A172 (cell line): ENCODE data around the gene RCOR1. TPM values are rescaled to one million over a fixed set of nuclear protein-coding genes. Genes with fewer than 3 reads are reported as not detected.
"Not testable (repeated sequence)": the region's sequence is repeated elsewhere in the genome, so short reads cannot be mapped to it uniquely, and the experiment has no call there.

Source experiments
- DNase-seq: peaks from one replicate; pipeline ENCODE4 v3.0.0-alpha.2; 2015; ENCODE audit warnings: low spot score
- total RNA-seq: library from RNA; depleted of rRNA; stranded (reverse); fragments of >200 nt; shearing (Covaris generic); gene quantifications from 2 replicates; pipeline ENCODE4 v1.2.3, GENCODE V29; 2014

Gene RCOR1
- total RNA-seq, 1 experiment from 2014 or later = 11.1 TPM

DNA sequence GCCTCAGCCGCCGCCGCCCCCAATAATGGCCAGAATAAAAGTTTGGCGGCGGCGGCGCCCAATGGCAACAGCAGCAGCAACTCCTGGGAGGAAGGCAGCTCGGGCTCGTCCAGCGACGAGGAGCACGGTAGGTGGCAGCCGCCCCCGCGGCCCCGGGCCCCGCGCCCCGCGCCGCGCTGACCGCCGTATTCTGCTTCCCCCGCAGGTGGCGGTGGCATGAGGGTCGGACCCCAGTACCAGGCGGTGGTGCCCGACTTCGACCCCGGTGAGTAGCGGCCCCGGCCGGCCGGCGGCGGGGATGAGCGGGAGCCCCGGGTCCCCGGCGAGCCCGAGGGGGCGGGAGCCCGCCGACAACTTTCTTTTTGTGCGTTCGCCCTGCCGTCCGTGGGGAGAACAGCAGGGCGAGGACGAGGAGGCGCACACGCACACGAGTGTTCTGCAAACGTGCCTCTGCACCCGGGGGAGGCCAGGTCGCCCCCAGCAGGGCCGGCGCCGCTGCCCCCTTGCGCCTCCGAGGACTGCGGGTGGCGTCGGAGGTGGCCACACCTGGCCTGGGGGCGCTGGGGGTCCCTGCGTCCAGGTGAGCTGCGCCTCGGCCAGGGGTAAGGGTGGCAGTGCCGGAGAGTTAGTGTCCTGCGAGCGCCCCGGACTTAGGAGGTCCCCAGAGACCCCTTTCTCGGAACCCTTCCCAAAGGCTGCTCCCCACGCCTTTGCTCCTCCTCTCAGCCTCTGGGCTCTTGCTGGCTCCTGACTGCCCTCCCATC, 794 bp downstream of the RCOR1 start:
- no peak for DNase-seq

DNA sequence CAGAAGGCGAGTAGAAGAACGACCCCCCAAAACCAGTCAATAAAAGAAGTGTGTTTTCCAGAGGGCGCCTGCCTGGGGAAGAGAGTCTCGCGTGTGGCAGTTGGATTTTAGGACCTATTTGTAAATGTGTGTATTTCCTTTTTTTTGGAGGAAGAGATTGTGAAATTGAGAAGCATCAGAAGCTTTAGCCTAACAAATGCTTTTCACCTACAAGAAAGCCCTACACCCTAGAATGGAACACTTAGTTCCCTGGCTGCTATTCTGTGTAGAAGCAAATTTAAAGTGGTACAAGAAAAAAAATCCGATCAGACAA, 1.3 kb downstream of the RCOR1 start:
- DNase-seq = no peak

DNA sequence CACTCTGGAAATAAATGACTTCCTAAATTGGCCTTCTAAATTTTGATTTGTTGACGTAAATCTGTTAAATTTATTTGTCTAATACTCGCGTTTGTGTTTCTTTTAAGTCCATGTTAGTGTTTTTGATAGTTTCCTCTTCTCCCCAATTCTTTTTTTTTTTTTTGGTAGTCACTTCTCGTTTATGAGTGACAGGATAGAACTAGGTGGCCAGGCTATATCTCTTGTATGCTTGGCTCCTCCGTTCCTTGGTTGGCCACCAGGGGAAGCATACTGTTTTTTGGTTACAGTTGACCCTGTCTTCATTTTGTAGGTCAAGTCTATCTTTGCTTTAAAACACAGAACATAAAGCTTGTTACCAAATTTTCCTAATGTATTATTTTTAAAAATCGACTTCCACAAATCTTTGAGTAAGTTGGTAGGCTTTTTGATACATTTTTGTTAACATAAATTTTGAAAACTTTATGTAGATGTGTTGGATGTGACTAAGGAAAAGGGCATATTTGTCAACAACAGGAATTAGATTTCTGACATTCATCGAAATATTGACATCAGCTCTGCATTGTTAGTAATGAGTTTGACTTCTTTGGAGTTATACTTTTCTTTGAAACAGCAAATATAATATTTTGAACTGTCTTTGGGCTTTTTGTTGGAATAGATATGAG, 2.2 kb downstream of the RCOR1 start:
- DNase-seq = peak; percentile 31

DNA sequence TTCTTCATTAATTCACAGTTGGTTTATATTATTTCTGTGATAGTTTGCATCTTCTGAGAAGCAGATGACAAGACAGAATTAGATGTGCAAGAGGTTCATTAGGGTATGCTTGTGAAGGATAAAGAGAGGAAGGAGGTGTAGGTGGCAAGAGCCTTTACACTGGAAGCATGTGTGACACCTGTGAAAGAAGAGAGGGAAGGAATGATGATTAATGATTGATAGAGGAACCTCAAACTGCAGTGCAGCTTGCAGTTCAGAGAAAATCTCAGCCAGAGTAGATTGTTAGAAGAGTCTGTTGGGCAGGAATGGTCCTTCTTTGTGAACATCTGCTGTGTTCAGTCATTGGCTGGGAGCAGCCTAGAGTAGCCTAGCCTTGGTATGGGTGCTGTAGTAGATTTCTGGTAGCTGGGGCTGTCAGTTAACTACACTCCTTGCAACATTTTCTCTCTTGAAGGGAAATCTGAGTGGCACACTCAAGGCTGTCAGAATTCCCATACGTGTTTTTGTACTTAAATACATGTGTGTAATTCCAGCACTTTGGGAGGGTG, 9.0 kb downstream of the RCOR1 start:
- DNase-seq = no peak

DNA sequence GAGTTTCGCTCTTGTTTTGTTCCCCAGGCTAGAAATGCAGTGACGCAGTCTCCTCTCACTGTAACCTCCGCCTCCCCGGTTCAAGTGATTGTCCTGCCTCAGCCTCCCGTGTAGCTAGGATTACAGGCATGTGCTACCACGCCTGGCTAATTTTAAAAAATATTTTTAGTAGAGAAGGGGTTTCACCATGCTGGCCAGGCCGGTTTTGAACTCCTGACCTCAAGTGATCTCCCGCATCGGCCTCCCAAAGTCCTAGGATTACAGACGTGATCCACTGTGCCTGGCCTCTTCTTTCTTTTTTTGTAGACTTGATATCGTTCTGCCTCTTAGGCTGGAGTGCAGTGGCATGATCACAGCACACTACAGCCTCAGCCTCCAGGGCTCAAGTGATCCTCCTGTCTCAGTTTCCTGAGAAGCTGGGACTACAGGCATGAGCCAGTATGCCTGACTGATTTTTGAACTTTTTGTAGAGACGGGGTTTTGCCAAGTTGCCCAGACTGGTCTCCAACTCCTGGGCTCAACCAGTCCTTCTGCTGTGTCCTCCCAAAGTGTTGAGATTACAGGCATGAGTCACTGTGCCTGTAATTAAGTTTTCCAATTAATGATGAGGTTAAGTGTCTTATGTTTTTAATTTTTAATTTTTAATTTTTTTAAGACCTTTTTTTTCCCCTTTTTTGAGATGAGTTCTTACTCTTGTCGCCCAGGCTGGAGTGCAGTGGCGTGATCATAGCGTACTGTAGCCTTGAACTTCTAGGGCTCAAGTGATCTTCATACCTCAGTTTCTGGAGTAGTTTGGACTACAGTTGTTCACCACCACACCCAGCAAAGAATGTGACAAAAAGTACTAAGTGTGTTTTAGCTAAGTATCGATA, 10.2 kb downstream of the RCOR1 start:
- DNase-seq = no peak

DNA sequence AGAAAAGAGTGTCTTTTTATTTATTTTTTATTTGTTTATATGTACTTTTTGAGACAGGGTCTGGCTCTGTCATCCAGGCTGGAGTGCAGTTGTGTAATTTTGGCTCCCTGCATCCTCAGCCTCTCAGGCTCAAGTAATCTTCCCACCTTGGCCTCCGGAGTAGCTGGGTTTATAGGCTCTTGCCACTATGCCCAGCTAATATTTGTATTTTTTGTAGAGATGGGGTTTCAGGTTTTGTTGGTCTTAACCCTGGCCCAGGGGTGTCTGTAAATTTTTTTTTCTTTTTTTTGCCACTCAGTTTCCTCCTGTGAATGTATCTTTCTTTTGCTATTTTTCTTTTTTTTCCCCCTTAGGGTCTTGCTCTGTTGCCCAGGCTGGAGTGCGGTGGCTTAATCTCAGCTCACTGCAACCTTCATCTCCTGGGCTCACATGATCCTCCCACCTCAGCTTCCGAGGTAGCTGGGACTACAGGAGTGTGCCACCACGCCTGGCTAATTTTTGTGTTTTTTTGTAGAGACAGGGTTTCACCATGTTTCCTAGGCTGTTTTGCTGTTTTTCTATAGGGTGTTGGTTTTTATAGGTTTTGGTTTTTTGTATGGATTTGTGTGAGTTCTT, 11.0 kb downstream of the RCOR1 start:
- no peak for DNase-seq

DNA sequence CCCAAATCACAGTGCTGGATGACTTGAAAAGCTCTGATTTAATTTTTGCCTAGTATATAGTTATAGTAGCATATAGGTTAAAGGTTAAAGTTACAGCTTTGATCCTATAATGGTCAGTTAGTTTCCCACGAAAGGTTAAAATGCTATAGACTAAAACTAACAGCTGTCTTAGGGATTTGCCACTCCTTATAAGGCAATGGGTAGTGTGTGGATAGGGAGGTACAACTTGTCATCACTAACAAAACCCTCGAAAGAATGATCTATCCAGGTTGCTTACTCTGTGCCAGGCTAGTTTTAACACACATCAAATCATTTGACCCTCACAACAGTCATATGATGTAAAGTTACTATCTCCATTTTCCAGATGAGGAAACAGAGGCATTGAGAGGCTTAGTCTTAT, 11.7 kb downstream of the RCOR1 start:
- DNase-seq = no peak

DNA sequence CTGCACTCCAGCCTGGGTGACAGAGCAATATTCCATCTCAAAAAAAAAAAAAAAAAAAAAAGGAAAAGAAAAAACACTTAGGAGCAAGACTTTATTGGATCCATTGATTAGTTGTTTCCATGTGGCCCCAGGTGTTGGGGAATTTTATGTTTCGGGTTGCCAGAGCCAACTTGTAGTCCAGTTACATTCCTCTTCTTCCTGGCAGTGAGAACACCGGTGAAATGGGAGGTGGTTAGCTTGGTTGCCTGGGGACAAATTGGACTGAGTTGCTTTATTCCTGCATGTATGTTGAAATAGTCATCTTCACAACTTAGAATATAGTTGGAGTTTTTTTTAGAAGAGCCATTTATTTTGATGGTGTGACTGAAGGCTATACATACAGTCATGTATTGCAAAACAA, 12.6 kb downstream of the RCOR1 start:
- no peak for DNase-seq

DNA sequence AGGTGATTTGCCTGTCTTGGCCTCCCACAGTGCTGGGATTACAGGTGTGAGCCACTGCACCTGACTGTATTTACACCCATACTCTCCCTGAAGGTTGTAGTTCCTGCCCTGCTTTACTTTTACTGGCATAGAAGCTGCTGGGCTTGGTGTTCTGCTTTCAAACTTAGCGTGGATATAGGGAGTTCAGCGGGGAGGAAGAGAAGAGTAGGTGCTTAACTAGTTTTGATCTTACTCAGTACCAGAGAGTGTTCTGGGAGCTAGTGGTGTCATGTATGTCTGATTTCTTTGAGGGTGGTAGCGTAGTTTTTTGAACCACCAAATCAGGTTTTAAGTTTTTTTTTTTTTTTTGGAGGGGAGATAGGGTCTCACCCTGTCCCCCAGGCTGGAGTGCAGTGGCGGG, 13.8 kb downstream of the RCOR1 start:
- no peak for DNase-seq

DNA sequence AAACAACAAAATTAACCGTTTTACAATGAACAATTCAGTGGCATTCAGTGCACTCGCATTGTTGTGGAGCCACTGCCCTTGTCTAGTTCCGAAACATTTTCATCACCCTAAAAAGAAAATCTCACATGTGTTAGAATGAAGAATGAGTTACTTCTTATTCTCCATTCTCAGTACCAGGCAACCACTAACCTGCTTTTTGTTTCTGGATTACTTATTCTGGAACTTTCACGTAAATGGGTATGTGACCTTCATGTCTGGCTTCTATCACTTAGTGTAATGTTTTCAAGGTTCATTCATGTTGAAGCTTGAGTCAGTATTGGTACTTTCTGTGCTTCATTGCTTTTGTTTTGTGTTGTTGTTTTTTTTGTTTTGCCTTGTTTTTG, 15.6 kb downstream of the RCOR1 start:
- DNase-seq = no peak

DNA sequence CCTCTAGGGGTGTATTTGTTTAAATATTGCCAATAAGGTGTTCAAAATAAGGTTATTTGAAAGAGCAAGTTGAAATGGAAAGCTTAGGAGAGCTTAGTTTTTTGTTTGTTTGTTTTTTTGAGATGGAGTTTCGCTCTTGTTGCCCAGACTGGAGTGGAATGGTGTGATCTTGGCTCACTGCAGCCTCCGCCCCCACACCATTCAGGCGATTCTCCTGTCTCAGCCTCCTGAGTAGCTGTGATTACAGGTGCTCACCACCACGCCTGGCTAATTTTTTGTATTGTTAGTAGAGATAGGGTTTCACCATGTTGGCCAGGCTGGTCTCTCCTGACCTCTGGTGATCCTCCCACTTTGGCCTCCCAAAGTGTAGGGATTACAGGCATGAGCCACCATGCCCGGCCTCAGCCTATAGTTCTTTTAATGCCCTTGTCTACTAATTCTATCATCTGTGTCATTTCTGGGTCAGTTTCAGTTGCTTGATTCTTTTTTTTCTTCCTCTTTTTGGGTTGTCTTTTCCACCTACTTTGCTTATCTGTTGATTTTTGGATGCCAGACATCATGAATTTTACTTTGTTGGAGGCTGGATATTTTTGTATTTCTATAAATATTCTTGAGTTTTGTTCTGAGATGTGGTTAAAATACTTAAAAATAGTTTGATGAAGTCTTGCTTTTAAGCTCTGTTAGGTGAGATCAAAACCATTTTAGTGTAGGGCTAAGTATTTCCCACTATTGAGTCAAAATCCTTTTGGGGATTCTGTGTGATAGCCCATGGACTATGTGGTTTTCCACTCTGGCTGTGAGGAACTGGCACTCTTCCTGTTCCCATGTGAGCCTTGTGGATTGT, 18.7 kb downstream of the RCOR1 start:
- DNase-seq = no peak

DNA sequence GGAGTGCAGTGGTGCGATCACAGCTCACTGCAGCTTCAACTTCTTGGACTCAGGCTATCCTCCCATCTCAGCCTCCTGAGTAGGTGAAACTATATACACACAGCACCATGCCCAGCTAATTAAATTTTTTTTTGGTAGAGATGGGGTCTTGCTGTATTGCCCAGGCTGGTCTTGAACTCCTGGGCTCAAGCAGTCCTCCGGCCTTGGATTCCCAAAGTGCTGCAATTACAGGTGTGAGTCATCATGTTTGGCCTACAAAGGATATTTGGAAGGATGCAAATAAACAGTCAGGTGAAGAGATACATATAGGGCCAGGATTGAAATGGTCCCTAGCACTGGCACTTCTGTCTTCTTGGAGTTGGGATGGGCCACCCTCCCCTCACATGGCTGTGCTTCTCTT, 23.9 kb downstream of the RCOR1 start:
- DNase-seq = no peak

DNA sequence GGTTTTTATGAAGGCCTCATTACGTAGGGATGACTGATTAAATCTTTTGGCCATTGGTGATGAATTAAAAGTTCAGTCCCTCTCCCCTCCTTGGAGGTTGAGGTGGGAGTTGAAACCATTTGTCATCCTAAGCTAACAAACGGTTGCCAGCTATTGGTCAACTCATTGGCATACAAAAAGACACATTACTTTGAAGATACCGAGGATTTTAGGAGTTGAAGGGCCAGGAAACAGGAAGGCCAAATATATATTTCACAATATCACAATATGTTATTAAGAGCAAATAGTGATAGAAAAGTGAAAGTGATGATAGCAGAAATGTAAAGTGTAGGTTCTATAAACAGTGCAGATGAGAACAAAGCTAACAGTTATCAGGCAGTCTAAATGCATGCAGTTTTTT, 24.4 kb downstream of the RCOR1 start:
- DNase-seq = no peak

DNA sequence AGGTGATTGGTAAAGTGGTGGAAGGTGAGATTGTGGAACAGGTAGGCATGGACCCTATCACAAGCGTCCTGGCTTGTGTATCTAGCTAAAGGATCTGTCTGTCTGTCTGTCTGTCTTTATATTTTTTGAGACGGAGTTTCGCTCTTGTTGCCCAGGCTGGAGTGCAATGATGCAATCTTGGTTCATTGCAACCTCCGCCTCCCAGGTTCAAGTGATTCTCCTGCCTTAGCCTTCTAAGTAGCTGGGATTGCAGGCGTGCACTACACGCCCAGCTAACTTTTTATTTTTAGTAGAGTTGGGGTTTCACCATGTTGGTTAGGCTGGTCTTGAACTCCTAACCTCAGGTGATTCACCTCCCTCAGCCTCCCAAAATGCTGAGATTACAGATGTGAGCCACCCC, 26.6 kb downstream of the RCOR1 start:
- not testable (repeated sequence) for DNase-seq

DNA sequence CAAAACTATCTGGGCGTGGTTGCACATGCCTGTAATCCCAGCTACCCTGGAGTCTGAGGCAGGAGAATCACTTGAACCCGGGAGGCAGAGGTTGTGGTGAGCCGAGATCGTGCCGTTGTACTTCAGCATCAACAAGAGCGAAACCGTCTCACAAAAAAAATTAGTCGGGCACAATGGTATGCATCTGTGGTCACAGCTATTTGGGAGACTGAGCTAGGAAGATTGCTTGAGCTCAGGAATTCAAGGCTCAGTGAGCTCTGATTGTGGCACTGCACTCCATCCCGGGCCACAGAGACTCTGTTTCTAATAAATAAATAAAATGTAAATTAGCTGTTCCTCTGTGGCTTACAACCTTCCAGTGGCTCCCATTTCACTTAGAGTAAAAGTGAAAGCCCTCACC, 28.0 kb downstream of the RCOR1 start:
- DNase-seq = no peak

DNA sequence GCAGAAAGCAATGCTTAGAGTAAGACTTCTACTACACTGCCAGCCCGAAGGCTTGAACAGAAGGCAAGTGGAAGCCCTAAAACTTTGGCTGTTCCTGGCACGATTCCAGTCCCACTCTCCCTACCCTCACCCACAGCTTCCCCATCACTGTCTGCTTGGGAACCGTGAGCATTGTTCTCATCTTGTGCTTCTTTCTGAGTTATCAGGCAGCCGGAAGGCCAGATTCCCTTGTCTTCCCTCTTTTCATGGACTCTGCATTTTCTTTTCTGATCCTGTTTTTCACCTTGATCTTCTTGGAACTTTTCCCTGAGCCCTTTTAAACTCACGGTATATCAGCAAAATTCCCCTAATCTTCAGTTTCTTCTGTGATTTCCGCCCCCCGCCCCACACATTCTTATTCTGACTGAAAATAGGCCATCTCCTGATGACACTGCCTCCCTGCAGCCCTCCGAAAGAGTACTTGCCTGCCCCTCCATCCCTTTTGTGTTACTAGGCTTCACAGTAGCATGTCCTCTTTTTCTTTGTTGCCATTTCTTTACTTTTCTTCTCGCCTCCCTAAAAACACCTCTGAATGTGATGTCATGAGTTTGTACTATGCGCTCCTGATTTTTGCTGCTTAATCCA, 29.9 kb downstream of the RCOR1 start:
- DNase-seq = no peak

DNA sequence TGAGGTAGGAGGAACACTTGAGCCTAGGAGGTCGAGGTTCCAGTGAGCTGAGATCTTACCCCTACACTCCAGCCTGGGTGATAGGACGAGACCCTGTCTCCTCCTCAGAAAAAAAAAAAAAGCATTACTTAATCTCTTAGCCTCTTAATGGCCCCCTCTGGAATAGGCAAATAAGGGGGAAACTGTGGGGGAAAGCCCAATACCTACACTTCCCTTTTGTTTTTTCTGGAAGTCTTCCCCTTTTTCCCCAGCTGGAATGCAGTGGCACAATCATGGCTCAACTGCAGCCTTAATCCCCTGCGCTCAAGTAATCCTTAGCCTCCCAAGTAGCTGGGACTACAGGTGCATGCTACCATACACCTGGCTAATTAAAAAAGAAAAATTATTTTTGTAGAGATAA, 32.2 kb downstream of the RCOR1 start:
- DNase-seq = no peak

DNA sequence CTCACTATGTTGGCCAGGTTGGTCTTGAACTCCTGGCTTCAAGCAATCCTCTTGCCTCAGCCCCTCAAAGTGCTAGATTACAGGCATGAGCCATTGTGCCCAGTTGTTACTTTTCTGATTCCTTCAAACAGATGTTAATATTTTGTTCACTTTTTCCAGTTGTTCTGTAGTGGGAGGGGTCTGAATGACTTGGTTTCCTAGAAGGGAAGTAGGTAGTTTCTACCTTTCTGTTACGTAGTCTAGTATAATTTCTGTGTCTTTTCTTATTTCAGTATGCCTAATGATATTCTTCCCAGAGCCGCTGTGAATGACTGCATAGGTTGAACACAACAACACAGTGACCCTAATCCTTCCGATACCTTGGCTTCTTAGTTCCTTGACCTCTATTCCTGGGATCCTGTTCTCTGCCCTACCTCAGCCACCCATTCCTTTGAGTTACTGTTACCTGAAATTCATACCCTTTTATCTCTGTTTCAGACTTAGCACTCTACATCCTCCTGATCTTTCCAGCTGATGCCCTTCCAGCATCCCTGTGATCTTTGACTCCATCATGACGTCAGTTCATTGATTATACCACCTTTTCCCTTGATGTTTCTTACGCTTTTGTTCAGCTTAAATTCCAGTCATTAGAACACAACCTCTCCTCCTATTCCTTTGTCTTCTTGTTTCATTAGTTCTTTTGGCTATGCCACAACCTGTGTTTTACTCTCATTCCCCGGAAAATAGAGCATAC, 33.3 kb downstream of the RCOR1 start:
- no peak for DNase-seq

DNA sequence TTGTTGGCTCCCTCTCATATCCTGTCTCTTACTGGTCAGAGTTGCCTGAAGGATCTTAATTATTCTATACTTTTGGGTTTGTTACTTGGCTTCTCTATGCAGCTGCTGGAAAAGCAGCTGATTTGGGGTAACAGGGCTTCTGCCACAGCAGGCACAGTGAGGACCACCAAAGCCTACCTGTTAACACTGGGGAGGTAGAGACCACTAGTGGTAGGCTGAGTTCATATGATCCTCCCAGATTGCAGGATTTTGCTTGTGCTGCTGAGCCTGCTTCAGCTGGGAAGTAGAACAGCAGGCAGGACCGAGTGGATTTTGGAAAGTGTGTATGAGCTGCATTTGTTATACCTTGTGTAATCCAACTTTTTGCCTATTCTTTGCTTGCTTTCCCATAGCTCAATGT, 34.1 kb downstream of the RCOR1 start:
- no peak for DNase-seq

DNA sequence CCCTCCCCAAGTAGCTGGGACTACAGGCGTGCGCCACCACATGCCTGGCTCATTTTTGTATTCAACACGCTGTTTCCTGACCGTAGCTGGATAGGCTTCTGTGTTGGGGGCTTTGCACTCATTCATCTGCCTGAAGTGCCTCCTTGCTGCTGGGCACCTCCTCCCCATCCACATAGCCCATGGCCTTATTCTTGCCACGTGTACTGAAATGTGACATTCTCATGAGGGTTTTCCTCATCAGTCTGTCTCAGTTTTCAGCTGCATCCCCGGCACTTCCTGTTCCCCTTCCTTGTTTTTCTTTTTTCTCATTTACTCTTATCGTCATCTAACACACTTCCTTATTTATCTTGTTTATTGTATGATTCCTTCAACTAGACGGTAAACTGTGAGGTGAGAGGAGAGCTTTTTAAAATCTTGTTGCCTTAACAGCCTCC, 36.6 kb downstream of the RCOR1 start:
- DNase-seq = no peak
